ENCODE data around the gene PRKAG2.
A peak's percentile ranks its signal among the peaks of the same experiment; 100 is the strongest.

The PRKAG2 gene

GRCh38 chr7:151663382-151664100 lies 213.4 kb downstream of the PRKAG2 start:
- DNase-seq: no peak

- no peak for DNase-seq
Measured at GRCh38 chr7:151662251-151662826, 214.6 kb downstream of the PRKAG2 start.

DNA sequence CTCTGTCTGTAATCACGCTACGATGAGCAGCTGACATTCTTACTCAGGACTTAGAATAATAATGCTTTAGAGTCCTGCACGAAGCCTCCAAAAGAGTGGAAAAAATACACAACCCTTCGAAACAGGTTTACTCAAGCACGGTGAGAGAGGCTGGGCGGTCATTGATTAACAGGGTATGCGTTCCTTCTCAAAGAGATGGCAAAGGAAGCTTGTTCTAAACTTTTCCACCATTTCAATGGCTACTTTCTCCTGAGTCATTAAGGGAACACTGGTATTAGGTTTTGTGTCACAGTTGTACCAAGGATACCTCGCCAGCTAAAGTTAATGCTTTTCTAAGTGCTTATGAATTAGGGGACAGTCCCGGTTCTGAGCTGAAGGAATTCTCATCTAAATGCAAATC lies 215.3 kb downstream of the PRKAG2 start:
- no peak for DNase-seq

- no peak for DNase-seq
Measured at GRCh38 chr7:151660141-151660540, 216.8 kb downstream of the PRKAG2 start.

GRCh38 chr7:151659219-151659618 lies 217.7 kb downstream of the PRKAG2 start:
- DNase-seq: no peak

- DNase-seq: no peak
Measured at GRCh38 chr7:151658778-151659177, 218.1 kb downstream of the PRKAG2 start.

GRCh38 chr7:151657173-151657572 lies 219.7 kb downstream of the PRKAG2 start:
- no peak for DNase-seq

- DNase-seq: no peak
Measured at GRCh38 chr7:151655555-151655954, 221.4 kb downstream of the PRKAG2 start.

DNA sequence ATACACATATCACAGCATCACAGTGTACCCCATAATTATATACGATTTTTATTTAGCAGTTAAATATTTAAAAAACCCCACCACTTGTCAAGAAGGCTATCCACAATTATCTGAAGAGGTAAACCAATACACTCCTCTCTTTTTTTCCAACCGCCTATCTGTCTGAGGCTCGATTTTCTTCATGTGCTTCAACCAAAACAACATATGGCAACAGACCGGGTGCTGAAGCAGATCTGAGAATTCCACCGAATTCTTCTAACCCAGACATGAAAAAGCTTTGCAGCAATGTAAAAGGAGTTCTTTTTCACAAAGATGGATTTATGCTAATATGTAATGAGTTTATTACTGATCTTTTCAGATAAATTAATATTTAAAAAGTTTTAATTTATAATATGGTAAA lies 224.8 kb downstream of the PRKAG2 start:
- no peak for DNase-seq

GRCh38 chr7:151650161-151650560 lies 226.8 kb downstream of the PRKAG2 start:
- no peak for DNase-seq

- DNase-seq: no peak
Measured at GRCh38 chr7:151648429-151648828, 228.5 kb downstream of the PRKAG2 start.

DNA sequence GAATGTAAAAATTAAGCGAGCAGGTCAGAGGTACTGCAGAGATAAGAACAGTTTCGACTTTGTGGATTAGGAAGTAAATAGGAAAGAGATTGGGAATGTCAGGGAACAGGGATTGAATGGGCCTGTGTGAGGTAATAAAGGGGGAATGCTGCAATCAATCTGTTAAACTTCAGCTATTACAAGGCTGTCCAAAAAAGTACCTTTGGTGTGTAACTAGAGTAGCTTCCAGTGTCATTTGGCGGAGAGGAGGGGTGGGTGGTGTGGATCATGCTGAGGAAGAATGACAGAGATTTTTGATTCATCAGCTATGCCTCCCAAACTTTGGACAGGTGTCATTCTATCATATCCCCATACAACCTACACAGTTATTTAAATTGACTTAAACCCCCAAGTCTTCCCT lies 229.0 kb downstream of the PRKAG2 start:
- DNase-seq: no peak

GRCh38 chr7:151647006-151647405 lies 229.9 kb downstream of the PRKAG2 start:
- no peak for DNase-seq

DNA sequence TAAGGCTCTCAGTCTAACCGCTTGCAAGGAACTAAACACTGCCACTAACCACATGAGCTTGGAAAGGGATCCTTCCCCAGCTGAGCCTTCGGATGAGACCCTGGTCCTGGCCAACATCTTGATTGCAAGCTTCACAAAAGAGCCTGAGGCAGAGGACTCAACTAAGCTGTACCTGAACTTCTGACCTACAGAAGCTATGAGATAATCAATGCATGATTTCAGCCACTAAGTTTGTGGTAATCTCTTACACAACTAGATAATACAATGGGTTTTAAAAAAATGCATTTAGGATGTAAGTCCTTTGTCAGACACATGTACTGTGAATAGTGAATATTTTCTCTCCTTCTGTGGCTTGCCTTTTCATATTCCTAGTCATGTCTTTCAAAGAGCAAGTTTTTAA lies 231.6 kb downstream of the PRKAG2 start:
- DNase-seq: no peak

DNA sequence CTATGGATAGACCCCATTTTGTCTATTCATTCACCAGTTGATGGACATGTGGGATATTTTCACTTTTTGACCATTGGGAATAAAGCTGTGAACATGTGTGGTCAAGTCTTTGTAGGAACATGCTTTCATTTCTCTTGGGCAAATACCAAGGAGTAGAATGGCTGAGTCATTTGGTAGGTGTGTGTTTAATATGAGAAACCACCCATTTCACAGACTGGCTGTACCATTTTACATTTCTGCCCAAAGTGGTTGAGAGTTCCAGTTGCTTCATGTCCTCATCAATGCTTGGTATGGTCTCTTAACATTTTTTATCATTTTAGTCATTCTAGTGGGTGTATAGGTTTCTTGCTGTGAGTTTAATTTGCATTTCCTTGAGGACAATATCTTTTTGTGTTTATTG lies 232.4 kb downstream of the PRKAG2 start:
- DNase-seq: no peak

DNA sequence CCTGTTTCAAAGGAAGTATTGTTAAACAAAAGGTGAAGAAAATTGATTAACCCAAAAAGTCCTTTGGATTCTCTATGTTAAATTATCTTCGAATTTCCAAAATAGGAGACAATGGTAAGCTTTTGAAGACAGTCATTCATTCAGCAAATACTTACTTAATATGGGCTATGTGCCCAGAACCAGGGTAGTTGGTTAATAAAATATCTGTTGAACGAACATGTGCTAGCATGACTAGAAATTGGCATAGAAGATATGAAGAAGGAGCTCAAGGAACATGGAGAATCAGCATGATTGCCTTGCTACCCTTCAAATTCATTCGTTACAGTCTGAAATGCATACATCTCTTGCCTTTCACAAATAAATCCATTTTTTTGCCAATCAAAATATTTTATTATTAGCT lies 234.2 kb downstream of the PRKAG2 start:
- no peak for DNase-seq

- no peak for DNase-seq
Measured at GRCh38 chr7:151641587-151641986, 235.3 kb downstream of the PRKAG2 start.

DNA sequence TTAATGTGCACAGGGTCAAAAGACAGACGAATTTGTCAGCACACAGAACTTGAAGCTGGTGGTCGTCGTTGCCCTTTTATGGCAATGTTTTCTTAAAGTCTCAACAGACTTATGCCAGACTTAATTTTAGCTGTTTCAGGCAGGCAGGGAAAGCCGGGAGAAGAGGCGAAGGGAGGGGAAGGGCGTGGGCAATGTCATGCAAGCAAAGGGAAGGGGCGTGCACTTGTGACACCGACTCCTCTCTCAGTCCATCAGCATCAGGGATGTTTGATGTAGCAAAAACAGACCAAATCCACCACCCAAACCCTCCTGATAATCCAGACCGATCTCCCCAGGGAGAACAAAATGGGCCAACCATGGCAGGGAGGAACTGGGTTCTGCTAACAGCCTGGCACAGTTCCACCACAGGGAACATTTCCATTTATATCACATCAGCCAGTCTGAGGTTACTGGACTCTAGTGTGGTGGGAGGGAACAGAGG lies 239.1 kb downstream of the PRKAG2 start:
- DNase-seq: no peak

GRCh38 chr7:151634643-151635042 lies 242.3 kb downstream of the PRKAG2 start:
- no peak for DNase-seq

DNA sequence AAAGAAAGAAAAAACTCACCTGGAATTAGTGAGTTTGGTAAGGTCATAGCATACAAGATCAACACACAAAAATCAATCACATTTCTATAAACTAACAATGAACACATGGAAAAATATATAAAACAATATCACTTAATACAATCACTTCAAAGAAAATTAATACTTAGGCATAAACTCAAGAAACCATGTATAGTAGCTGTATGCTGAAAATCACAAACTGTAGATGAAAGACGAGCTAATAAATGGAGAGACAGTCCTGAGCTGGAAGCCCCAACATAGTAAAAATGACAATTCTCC lies 243.5 kb downstream of the PRKAG2 start:
- DNase-seq: no peak

DNA sequence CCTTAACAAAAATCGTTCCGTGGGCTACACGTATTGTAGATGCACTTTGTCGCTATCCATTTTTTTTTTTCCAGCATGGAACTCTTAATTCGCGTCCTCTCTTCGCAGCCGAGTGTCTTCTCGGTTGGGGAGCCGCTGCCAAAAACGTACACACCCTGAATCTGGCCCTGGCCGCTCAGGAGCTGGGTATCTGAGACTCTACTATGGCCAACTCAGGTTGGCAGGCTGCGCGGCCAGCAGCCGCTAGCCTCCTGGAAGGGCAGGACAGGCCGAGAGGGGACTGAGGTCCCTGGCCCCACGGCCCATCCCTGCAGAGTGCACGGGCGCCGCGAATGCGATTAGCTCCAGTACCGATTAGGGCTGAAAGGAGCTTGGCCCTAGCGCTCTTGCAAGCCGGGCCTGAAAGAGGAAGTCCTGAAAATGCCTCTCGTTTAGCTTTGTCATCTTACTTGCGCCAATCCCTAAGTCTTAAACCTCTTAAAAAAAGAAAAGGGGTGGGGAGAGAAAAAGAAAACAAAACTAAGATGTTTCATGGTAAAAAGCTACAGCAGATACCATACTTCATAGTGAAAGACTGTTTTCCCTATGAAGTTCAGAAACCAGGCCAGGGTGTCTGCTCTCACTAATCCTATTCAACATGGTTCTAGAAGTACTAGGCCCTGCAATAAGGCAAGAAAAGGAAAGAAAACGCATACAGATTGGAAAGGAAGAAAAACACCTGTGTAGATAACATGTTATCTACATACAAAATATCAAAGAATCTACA lies 244.0 kb downstream of the PRKAG2 start:
- DNase-seq: no peak

- peak; percentile 80 for DNase-seq
Measured at GRCh38 chr7:151631953-151632749, 244.8 kb downstream of the PRKAG2 start.

DNA sequence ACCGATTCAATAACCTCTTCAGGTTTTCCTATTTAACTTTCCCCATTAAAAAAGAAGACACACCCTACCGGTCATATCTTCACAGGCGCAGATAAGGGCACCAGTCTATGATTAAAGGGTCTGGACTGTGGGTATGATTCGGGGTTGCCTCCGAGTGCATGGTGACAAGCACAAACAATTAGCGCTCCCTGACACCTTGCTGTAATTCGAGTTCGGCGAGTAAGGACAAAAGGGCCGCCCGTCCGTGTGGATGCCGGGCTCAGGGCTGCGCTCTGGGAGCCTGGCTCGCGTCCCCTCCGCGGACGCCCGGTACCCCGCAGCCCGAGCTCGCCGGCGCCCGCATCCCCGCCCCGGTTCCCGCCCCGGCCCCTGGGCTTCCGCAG lies 245.4 kb downstream of the PRKAG2 start:
- DNase-seq: peak; percentile 8

Data from NCI-H1436 (cell line).